K562 (cell line): ENCODE results near the gene PREP. TPM values are rescaled to one million over a fixed set of nuclear protein-coding genes. Genes with fewer than 3 reads are reported as not detected.

Source experiments
- ATAC-seq: fragments of 200-7000 bp; cut with Tn5 transposase; 3 replicates; pipeline ENCODE4 v1.9.1; 2020; ENCODE audit warnings: moderate library complexity
- BruUV-seq: library from RNA; stranded (reverse); fragments of 400-500 nt; replicated peaks from 2 replicates; lab custom pipeline; 2021; lab: Mats Ljungman, UMichigan
- CTCF ChIA-PET: fragments of 300-600 bp; formaldehyde crosslinking; extraction: SDS; loops from one replicate; lab custom pipeline; 2021; ENCODE audit warnings: low intra/inter-chr PET ratio; lab: Yijun Ruan, JAX
- POLR2A ChIA-PET: fragments of 300-600, 350-650 bp; sonication (Branson Sonifier 250); formaldehyde crosslinking; extraction: SDS; loops from one replicate; lab custom pipeline; 2021; ENCODE audit warnings: antibody characterized with exemption, inconsistent platforms; lab: Yijun Ruan, JAX
- DNase-seq, 4 experiments: peaks; one replicate each; pipeline versions ENCODE4 v3.0.0 to v3.0.0-alpha.2; 2011 to 2018; ENCODE audit warnings: low spot score in 3 of 4, mixed read lengths in 3 of 4; ENCODE audit errors: extremely low read depth in 1 of 4
- FAIRE-seq: peaks from 2 replicates; lab custom pipeline; 2011; peaks lifted over from hg19 to GRCh38; lab: Jason Lieb, UNC
- H2AFZ ChIP-seq: 2 replicates; pipeline ENCODE4 v1.6.0; 2011; ENCODE audit warnings: low read depth, low read length, control low read depth, inconsistent platforms
- H3K27ac ChIP-seq: fragments of 200-600 bp; 3 replicates; pipeline ENCODE4 v1.8.0; 2011; ENCODE audit warnings: low read depth, mild to moderate bottlenecking, control low read depth, inconsistent platforms, low read length, moderate library complexity, mixed read lengths; ENCODE audit errors: extremely low read depth
- H3K27me3 ChIP-seq, 2 experiments: fragments of 300-600 bp in 1 of 2; 2 replicates in 1 of 2; 3 replicates in 1 of 2; pipeline versions ENCODE4 v1.6.0 to v1.8.0; 2011; ENCODE audit warnings: inconsistent platforms in 2 of 2, low read length in 2 of 2, mild to moderate bottlenecking in 1 of 2, mixed read lengths in 1 of 2, moderate library complexity in 1 of 2; ENCODE audit not compliant: control insufficient read depth in 2 of 2, insufficient read depth in 2 of 2
- H3K36me3 ChIP-seq: fragments of 300-600 bp; 3 replicates; pipeline ENCODE4 v1.8.0; 2011; ENCODE audit warnings: mild to moderate bottlenecking, low read length, inconsistent platforms; ENCODE audit not compliant: control insufficient read depth, insufficient read depth
- H3K4me1 ChIP-seq, 2 experiments: fragments of 200-600 bp in 1 of 2; replicated peaks in 1 of 2; 2 replicates in 1 of 2; 3 replicates in 1 of 2; pipeline versions ENCODE4 v1.5.1 to v1.8.0; 2011; ENCODE audit warnings: inconsistent platforms in 2 of 2, low read length in 2 of 2, mild to moderate bottlenecking in 1 of 2, mixed read lengths in 1 of 2, moderate library complexity in 1 of 2; ENCODE audit not compliant: control insufficient read depth in 2 of 2, insufficient read depth in 2 of 2
- H3K4me2 ChIP-seq: 2 replicates; pipeline ENCODE4 v1.6.1; 2011; ENCODE audit warnings: low read length, control low read depth, inconsistent platforms, mixed read lengths; ENCODE audit not compliant: insufficient read depth
- H3K4me3 ChIP-seq: fragments of 200-600 bp; sonication (generic), shearing (Covaris generic); 2 replicates; pipeline ENCODE4 v1.5.1; 2016; ENCODE audit warnings: control low read depth, inconsistent platforms
- H3K79me2 ChIP-seq: fragments of 200-600 bp; 3 replicates; pipeline ENCODE4 v1.8.0; 2011; ENCODE audit warnings: low read length, inconsistent platforms; ENCODE audit not compliant: control insufficient read depth, insufficient read depth
- H3K9ac ChIP-seq, 2 experiments: 2 replicates each; pipeline versions ENCODE4 v1.6.0 to v1.6.1; 2011; ENCODE audit warnings: low read depth in 2 of 2, low read length in 2 of 2, control low read depth in 1 of 2, inconsistent platforms in 1 of 2, mild to moderate bottlenecking in 1 of 2, mixed read lengths in 1 of 2; ENCODE audit not compliant: insufficient read depth in 1 of 2
- H3K9me1 ChIP-seq: one replicate; pipeline ENCODE4 v1.6.0; 2011; ENCODE audit warnings: inconsistent platforms, mild to moderate bottlenecking, low read length, moderate library complexity; ENCODE audit not compliant: control insufficient read depth, insufficient read depth
- H3K9me3 ChIP-seq: replicated peaks from 2 replicates; pipeline ENCODE4 v1.5.1; 2011; ENCODE audit warnings: low read depth, low read length, inconsistent platforms; ENCODE audit not compliant: control insufficient read depth, insufficient read depth
- H4K20me1 ChIP-seq: replicated peaks from 2 replicates; pipeline ENCODE4 v1.6.1; 2011; ENCODE audit warnings: low read length, inconsistent platforms, mixed read lengths; ENCODE audit not compliant: control insufficient read depth, insufficient read depth
- CLOCK ChIP-seq: fragments of 250-450 bp; sonication (Bioruptor Pico); IDR thresholded peaks from 2 replicates; pipeline ENCODE4 v1.4.0; 2020; ENCODE audit warnings: mild to moderate bottlenecking, moderate library complexity, borderline replicate concordance
- POLR2AphosphoS5 ChIP-seq: IDR thresholded peaks from 2 replicates; pipeline ENCODE4 v1.6.1; 2011; ENCODE audit warnings: mild to moderate bottlenecking, low read depth, low read length, moderate library complexity; ENCODE audit not compliant: control insufficient read depth, insufficient read depth
- RERE ChIP-seq: sonication (generic); formaldehyde crosslinking; IDR thresholded peaks from 2 replicates; pipeline ENCODE4 v1.8.0; 2023; ENCODE audit warnings: missing genetic modification reagents, mild to moderate bottlenecking, borderline replicate concordance
- U2AF1 ChIP-seq: fragments of 200-400 bp; formaldehyde crosslinking; optimal IDR thresholded peaks from 2 replicates; pipeline ENCODE3; 2017; ENCODE audit warnings: mild to moderate bottlenecking, low read depth, low read length, moderate library complexity
- WGBS: fragments of 100-300 bp; shearing (Covaris generic); methylation state at CpG from one replicate; pipeline ENCODE4 v1.1.6; 2016; ENCODE audit warnings: low coverage, mixed read lengths; ENCODE audit not compliant: insufficient coverage; ENCODE audit errors: missing lambda C conversion rate; 5-methylcytosine and 5-hydroxymethylcytosine counted together
- in situ Hi-C: fragments of 300-500 bp; cut with MboI; formaldehyde crosslinking; loops from 4 replicates; pipeline ENCODE4 v1.15.0; 2018; ENCODE audit warnings: inconsistent platforms, mixed read lengths
- intact Hi-C: fragments of 100-400 bp; cut with micrococcal nuclease; formaldehyde crosslinking; loops from 2 replicates; pipeline ENCODE4 v1.14.2; 2022
- polyA plus RNA-seq, 8 experiments: library from polyadenylated mRNA; depleted of rRNA in 4 of 8; stranded (reverse) in 5 of 8; unstranded in 3 of 8; fragments of >200 nt; fragmentation: Nextera tagmentation in 2 of 8; fragmentation: Illumina TruSeq in 1 of 8; extraction: Ambion mirVana in 2 of 8; extraction: Trizol in 1 of 8; gene quantifications; 2 replicates each; pipeline versions ENCODE4 v1.2.1 to v1.2.3, GENCODE V29; 2011 to 2014; ENCODE audit warnings: inconsistent platforms in 1 of 8, missing spikeins in 1 of 8
- total RNA-seq, 7 experiments: library from RNA; depleted of rRNA in 6 of 7; stranded (reverse); fragments of >200 nt in 6 of 7; fragmentation: Illumina TruSeq in 2 of 7; extraction: Trizol in 2 of 7; gene quantifications; 2 replicates each; pipeline versions ENCODE4 v1.2.1 to v1.2.3, GENCODE V29; 2011 to 2021; ENCODE audit warnings: low replicate concordance in 1 of 7

Gene PREP
- total and polyA plus RNA-seq, 9 of the 15 experiments (the other 6 are each of a cell fraction or from before 2014, with no cell fraction given), result 14.1 to 60.8 (median 28.3) TPM

DNA sequence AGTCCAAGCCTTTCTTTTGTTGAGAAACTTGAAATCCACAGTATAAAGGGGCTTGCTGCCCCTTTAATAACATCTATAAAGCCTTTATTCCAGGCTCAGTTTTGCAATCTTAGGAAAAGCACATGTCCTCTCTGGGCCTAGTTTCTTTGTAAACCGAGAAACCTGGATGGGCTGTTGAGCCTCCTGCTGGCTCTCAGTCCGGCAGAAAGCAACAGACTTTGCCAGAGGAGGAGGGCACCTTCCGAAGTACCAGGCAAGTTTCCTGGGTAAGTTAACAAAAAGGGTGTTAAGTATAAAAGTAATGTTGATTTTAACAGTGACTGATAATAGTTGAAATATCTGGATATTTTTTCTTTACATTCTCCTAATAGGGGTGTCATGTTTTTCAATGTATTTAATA lies 124.1 kb downstream of the PREP start (continued):
- TF ChIP-seq POLR2AphosphoS5 (no peak), CLOCK (CRISPR knock-in tag) (no peak), U2AF1 (no peak)
- TF ChIP-seq, all 486 proteins: peak for 0

GRCh38 chr6:105278035-105278434 lies 124.8 kb downstream of the PREP start:
- in situ Hi-C loops (no loop called here), intact Hi-C loops (no loop called here)
- Histone ChIP-seq H3K4me2 (no peak overlapping the region), H3K4me3 (no peak overlapping the region), H3K27me3 (no peaks in the 10 kb centered on the region), H3K36me3 (peaks cover 55% of the 10 kb centered on the region), H3K79me2 (no peaks in the 10 kb centered on the region), H3K4me1 (peaks cover 0 to 2% of the 10 kb centered on the region in 2 experiments; a peak in 1 of 5 replicates), H3K27ac (no peak overlapping the region), H4K20me1 (no peaks in the 10 kb centered on the region), H2AFZ (no peak overlapping the region), H3K9me3 (no peaks in the 10 kb centered on the region), H3K9ac (no peak overlapping the region), H3K9me1 (no peaks in the 10 kb centered on the region)
- FAIRE-seq (no peak), ATAC-seq (no peak), DNase-seq (no peak)
- WGBS, result 90% methylated on average over 17 of the region's 20 CpGs
- ChIA-PET CTCF (no interaction called here), POLR2A (interaction anchor here (0.6 kb wide), 1 partner anchor 821 kb away, joined by 4 read pairs; no protein-coding TSS in a partner anchor)
- no peak for TF ChIP-seq RERE (CRISPR knock-in tag)
- BruUV-seq, result no TSS peak
